Body of pancreas (tissue), 4 donors: Measurements from ENCODE around the gene GGN.

Experiments used
- CTCF ChIP-seq, 7 experiments: fragments of 450-650 bp in 4 of 7; fragments of 200-600 bp in 3 of 7; sonication (generic) in 3 of 7; IDR thresholded peaks; one replicate each; pipeline ENCODE4 v1.5.1; 2016 to 2019; ENCODE audit warnings: antibody characterized with exemption in 7 of 7
- POLR2A ChIP-seq, 3 donors: fragments of 450-650 bp; IDR thresholded peaks; one replicate each; pipeline ENCODE4 v1.6.1; 2016; ENCODE audit warnings: antibody characterized with exemption in 3 of 3, mild to moderate bottlenecking in 2 of 3

DNA sequence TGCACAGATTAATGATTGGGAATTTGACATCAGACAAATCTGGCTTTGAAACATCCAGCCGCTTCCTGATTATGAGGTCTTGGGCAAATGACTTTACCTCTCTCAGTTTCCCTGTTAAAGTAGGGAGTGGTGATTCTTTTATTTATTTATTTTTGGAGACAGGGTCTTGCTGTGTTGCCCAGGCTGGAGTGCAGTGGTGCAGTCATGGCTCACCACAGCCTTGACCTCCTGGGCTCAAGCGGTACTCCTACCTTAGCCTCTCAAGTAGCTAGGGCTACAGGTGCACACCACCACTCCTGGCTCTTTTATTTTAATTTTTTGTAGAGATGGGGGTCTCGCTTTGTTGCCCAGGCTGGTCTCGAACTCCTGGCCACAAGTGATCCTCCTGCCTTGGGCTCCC is 10.8 kb downstream of the GGN start:
- TF ChIP-seq POLR2A (IDR thresholded peaks at IDR 0.05) (no peak), CTCF (IDR thresholded peaks at IDR 0.05) (no peak)
